GM23338 (cell line): ENCODE data around the gene FOXO3. TPM values are rescaled to one million over a fixed set of nuclear protein-coding genes. Genes with fewer than 3 reads are reported as not detected.

Source experiments
- ATAC-seq: fragments of 200-7000 bp; cut with Tn5 transposase; 3 replicates; pipeline ENCODE4 v1.9.1; 2020
- DNase-seq: peaks from one replicate; pipeline ENCODE4 v3.0.0-alpha.2; 2015; ENCODE audit warnings: low spot score
- H2AFZ ChIP-seq: fragments of 200-600 bp; sonication (generic); 2 replicates; pipeline ENCODE4 v1.8.0; 2016; ENCODE audit warnings: antibody characterized with exemption, mild to moderate bottlenecking, moderate library complexity
- H3F3A ChIP-seq: fragments of 200-600 bp; sonication (generic); replicated peaks from 2 replicates; pipeline ENCODE4 v1.8.0; 2017; ENCODE audit warnings: antibody characterized with exemption, mixed run types, low read depth
- H3K27ac ChIP-seq: fragments of 200-600 bp; sonication (generic); 2 replicates; pipeline ENCODE4 v1.6.1; 2016; ENCODE audit warnings: low read depth
- H3K27me3 ChIP-seq: fragments of 200-600 bp; sonication (generic); 2 replicates; pipeline ENCODE4 v1.8.0; 2016; ENCODE audit warnings: mild to moderate bottlenecking, mixed run types, moderate library complexity; ENCODE audit not compliant: insufficient read depth
- H3K36me3 ChIP-seq: fragments of 200-600 bp; sonication (generic); 2 replicates; pipeline ENCODE4 v1.8.0; 2016; ENCODE audit warnings: mild to moderate bottlenecking; ENCODE audit not compliant: insufficient read depth
- H3K4me1 ChIP-seq: fragments of 200-600 bp; sonication (generic); 2 replicates; pipeline ENCODE4 v1.8.0; 2016; ENCODE audit warnings: mild to moderate bottlenecking, moderate library complexity; ENCODE audit not compliant: insufficient read depth
- H3K4me2 ChIP-seq: fragments of 200-600 bp; sonication (generic); 2 replicates; pipeline ENCODE4 v1.7.1; 2017; ENCODE audit warnings: mixed run types
- H3K4me3 ChIP-seq: fragments of 200-600 bp; sonication (generic); 2 replicates; pipeline ENCODE4 v1.6.1; 2016; ENCODE audit warnings: mixed run types
- H3K79me2 ChIP-seq: fragments of 200-600 bp; sonication (generic); replicated peaks from 2 replicates; pipeline ENCODE4 v1.8.0; 2017; ENCODE audit warnings: mild to moderate bottlenecking; ENCODE audit not compliant: insufficient read depth
- H3K9me2 ChIP-seq: fragments of 200-600 bp; sonication (generic); 2 replicates; pipeline ENCODE4 v1.8.0; 2017; ENCODE audit not compliant: insufficient read depth
- H4K20me1 ChIP-seq: fragments of 200-600 bp; sonication (generic); replicated peaks from 2 replicates; pipeline ENCODE4 v1.8.0; 2017; ENCODE audit warnings: mild to moderate bottlenecking; ENCODE audit not compliant: insufficient read depth
- H3K27ac Mint-ChIP-seq: 2 replicates; pipeline ENCODE4 v1.8.0; 2020; ENCODE audit warnings: inconsistent platforms, mild to moderate bottlenecking, moderate library complexity, mixed read lengths
- H3K27me3 Mint-ChIP-seq: 3 replicates; pipeline ENCODE4 v1.8.0; 2022; ENCODE audit warnings: low read depth, mild to moderate bottlenecking, moderate library complexity, mixed read lengths, inconsistent platforms; ENCODE audit not compliant: insufficient read depth, poor library complexity
- H3K36me3 Mint-ChIP-seq: 3 replicates; pipeline ENCODE4 v1.8.0; 2021; ENCODE audit warnings: low read depth, mild to moderate bottlenecking, inconsistent platforms, moderate library complexity, mixed read lengths
- H3K4me1 Mint-ChIP-seq: 3 replicates; pipeline ENCODE4 v1.8.0; 2020; ENCODE audit warnings: mild to moderate bottlenecking, inconsistent platforms, mixed read lengths
- H3K4me3 Mint-ChIP-seq: 3 replicates; pipeline ENCODE4 v1.8.0; 2021; ENCODE audit warnings: moderate library complexity, mild to moderate bottlenecking, inconsistent platforms, mixed read lengths
- H3K9me3 Mint-ChIP-seq: 3 replicates; pipeline ENCODE4 v1.8.0; 2020; ENCODE audit warnings: moderate library complexity, mild to moderate bottlenecking, inconsistent platforms, mixed read lengths
- EZH2 ChIP-seq: fragments of 200-600 bp; sonication (generic); IDR thresholded peaks from one replicate; pipeline ENCODE4 v1.8.0; 2017; ENCODE audit warnings: antibody characterized with exemption, mild to moderate bottlenecking, low read depth; ENCODE audit not compliant: unreplicated experiment
- EZH2phosphoT487 ChIP-seq: fragments of 200-600 bp; sonication (generic); IDR thresholded peaks from one replicate; pipeline ENCODE4 v1.8.1; 2018; ENCODE audit warnings: antibody characterized with exemption; ENCODE audit not compliant: unreplicated experiment
- POLR2AphosphoS5 ChIP-seq: IDR thresholded peaks from 2 replicates; pipeline ENCODE4 v1.6.1; 2016; ENCODE audit warnings: antibody characterized with exemption, low read depth
- ZNF114 ChIP-seq: fragments of 250-450 bp; sonication (Bioruptor Pico); IDR thresholded peaks from 2 replicates; pipeline ENCODE4 v1.5.0; 2020; ENCODE audit warnings: mild to moderate bottlenecking, moderate library complexity
- ZNF331 ChIP-seq: fragments of 250-450 bp; sonication (Bioruptor Pico); IDR thresholded peaks from 2 replicates; pipeline ENCODE4 v1.5.0; 2020; ENCODE audit warnings: low read depth, mild to moderate bottlenecking, moderate library complexity
- polyA plus RNA-seq: library from polyadenylated mRNA; unstranded; fragments of >200 nt; fragmentation: Nextera tagmentation; extraction: Ambion mirVana; gene quantifications from 2 replicates; pipeline ENCODE4 v1.2.1, GENCODE V29; 2016
- total RNA-seq: library from RNA; depleted of rRNA; stranded (reverse); fragments of >200 nt; shearing (Covaris generic); gene quantifications from 2 replicates; pipeline ENCODE4 v1.2.3, GENCODE V29; 2014
- TF ChIP-seq, protein P1 (sequence below): IDR thresholded peaks from 2 replicates; pipeline ENCODE4 v1.6.1; 2016; ENCODE audit warnings: antibody characterized with exemption
- TF ChIP-seq, protein P2 (sequence below): fragments of 250-450 bp; sonication (Bioruptor Pico); IDR thresholded peaks from 2 replicates; pipeline ENCODE4 v1.5.0; 2020; ENCODE audit warnings: mild to moderate bottlenecking, moderate library complexity
- TF ChIP-seq, protein P3 (sequence below): IDR thresholded peaks from one replicate; pipeline ENCODE4 v1.6.1; 2018; ENCODE audit warnings: antibody characterized with exemption; ENCODE audit not compliant: unreplicated experiment

The FOXO3 gene
- total and polyA plus RNA-seq, 2 experiments from 2014 or later = 9.8 to 20.2 TPM

DNA sequence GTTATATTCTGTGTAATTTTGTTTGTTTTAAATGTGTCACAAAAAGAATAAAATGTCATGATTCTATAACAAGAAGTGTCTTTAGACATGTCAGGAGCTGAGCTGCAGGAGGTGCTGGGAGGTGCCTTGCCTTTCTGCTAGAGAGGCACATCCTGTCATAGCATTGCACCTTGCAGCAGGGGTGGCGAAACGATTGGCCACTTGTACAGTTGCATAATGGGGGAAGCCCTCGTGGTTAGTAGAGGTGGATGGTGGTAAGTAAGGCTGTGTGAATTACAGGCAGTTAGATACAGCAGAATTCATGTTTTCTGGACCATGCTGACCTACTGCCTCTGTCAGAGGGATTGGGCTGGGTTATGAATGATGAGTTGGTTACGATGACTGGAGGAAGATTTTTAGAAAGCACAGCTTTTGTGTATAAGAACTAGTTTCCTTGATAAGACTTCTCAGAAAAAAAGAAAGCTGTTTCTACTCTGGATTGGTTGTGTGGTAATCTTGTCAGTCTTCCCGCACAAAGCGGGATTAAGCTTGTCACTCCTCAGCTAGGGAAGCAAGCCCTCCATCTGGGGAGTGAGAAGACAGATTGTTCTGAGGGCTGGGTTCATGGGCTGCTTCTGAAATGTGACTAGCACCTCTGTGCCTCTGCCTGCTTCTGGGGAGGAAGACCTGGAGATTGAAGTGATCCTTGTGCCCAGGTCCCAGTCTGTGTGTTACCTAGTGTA, 74.9 kb downstream of the FOXO3 start (continued):
- TF ChIP-seq, protein P1, sequence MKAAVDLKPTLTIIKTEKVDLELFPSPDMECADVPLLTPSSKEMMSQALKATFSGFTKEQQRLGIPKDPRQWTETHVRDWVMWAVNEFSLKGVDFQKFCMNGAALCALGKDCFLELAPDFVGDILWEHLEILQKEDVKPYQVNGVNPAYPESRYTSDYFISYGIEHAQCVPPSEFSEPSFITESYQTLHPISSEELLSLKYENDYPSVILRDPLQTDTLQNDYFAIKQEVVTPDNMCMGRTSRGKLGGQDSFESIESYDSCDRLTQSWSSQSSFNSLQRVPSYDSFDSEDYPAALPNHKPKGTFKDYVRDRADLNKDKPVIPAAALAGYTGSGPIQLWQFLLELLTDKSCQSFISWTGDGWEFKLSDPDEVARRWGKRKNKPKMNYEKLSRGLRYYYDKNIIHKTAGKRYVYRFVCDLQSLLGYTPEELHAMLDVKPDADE = no peak
- TF ChIP-seq ZNF114 (no peak), POLR2AphosphoS5 (no peak), EZH2phosphoT487 (no peak), EZH2 (no peak)
- TF ChIP-seq, protein P2, sequence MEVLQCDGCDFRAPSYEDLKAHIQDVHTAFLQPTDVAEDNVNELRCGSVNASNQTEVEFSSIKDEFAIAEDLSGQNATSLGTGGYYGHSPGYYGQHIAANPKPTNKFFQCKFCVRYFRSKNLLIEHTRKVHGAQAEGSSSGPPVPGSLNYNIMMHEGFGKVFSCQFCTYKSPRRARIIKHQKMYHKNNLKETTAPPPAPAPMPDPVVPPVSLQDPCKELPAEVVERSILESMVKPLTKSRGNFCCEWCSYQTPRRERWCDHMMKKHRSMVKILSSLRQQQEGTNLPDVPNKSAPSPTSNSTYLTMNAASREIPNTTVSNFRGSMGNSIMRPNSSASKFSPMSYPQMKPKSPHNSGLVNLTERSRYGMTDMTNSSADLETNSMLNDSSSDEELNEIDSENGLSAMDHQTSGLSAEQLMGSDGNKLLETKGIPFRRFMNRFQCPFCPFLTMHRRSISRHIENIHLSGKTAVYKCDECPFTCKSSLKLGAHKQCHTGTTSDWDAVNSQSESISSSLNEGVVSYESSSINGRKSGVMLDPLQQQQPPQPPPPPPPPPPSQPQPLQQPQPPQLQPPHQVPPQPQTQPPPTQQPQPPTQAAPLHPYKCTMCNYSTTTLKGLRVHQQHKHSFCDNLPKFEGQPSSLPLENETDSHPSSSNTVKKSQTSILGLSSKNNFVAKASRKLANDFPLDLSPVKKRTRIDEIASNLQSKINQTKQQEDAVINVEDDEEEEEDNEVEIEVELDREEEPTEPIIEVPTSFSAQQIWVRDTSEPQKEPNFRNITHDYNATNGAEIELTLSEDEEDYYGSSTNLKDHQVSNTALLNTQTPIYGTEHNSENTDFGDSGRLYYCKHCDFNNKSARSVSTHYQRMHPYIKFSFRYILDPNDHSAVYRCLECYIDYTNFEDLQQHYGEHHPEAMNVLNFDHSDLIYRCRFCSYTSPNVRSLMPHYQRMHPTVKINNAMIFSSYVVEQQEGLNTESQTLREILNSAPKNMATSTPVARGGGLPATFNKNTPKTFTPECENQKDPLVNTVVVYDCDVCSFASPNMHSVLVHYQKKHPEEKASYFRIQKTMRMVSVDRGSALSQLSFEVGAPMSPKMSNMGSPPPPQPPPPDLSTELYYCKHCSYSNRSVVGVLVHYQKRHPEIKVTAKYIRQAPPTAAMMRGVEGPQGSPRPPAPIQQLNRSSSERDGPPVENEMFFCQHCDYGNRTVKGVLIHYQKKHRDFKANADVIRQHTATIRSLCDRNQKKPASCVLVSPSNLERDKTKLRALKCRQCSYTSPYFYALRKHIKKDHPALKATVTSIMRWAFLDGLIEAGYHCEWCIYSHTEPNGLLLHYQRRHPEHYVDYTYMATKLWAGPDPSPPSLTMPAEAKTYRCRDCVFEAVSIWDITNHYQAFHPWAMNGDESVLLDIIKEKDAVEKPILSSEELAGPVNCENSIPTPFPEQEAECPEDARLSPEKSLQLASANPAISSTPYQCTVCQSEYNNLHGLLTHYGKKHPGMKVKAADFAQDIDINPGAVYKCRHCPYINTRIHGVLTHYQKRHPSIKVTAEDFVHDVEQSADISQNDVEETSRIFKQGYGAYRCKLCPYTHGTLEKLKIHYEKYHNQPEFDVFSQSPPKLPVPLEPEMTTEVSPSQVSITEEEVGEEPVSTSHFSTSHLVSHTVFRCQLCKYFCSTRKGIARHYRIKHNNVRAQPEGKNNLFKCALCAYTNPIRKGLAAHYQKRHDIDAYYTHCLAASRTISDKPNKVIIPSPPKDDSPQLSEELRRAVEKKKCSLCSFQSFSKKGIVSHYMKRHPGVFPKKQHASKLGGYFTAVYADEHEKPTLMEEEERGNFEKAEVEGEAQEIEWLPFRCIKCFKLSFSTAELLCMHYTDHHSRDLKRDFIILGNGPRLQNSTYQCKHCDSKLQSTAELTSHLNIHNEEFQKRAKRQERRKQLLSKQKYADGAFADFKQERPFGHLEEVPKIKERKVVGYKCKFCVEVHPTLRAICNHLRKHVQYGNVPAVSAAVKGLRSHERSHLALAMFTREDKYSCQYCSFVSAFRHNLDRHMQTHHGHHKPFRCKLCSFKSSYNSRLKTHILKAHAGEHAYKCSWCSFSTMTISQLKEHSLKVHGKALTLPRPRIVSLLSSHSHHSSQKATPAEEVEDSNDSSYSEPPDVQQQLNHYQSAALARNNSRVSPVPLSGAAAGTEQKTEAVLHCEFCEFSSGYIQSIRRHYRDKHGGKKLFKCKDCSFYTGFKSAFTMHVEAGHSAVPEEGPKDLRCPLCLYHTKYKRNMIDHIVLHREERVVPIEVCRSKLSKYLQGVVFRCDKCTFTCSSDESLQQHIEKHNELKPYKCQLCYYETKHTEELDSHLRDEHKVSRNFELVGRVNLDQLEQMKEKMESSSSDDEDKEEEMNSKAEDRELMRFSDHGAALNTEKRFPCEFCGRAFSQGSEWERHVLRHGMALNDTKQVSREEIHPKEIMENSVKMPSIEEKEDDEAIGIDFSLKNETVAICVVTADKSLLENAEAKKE = no peak

- DNase-seq = no peak
- H3K36me3 Mint-ChIP-seq = no peaks in the 10 kb centered on the region
- H3K4me3 ChIP-seq = no peak overlapping the region
- H3K9me2 ChIP-seq = no peaks in the 10 kb centered on the region
- no peaks in the 10 kb centered on the region for H3K9me3 Mint-ChIP-seq
- peaks cover 69% of the 10 kb centered on the region for H3K4me1 Mint-ChIP-seq
- H3K27ac Mint-ChIP-seq = no peak overlapping the region
- peaks cover 64% of the 10 kb centered on the region for H3K79me2 ChIP-seq
- no peak overlapping the region for H2AFZ ChIP-seq
- H3K36me3 ChIP-seq = no peaks in the 10 kb centered on the region
- no peaks in the 10 kb centered on the region for H3K27me3 ChIP-seq
- no peak overlapping the region for H3K4me2 ChIP-seq
- peaks cover 54% of the 10 kb centered on the region for H3K4me1 ChIP-seq
- TF ChIP-seq ZNF331 (CRISPR knock-in tag) = no peak
- TF ChIP-seq, protein P3, sequence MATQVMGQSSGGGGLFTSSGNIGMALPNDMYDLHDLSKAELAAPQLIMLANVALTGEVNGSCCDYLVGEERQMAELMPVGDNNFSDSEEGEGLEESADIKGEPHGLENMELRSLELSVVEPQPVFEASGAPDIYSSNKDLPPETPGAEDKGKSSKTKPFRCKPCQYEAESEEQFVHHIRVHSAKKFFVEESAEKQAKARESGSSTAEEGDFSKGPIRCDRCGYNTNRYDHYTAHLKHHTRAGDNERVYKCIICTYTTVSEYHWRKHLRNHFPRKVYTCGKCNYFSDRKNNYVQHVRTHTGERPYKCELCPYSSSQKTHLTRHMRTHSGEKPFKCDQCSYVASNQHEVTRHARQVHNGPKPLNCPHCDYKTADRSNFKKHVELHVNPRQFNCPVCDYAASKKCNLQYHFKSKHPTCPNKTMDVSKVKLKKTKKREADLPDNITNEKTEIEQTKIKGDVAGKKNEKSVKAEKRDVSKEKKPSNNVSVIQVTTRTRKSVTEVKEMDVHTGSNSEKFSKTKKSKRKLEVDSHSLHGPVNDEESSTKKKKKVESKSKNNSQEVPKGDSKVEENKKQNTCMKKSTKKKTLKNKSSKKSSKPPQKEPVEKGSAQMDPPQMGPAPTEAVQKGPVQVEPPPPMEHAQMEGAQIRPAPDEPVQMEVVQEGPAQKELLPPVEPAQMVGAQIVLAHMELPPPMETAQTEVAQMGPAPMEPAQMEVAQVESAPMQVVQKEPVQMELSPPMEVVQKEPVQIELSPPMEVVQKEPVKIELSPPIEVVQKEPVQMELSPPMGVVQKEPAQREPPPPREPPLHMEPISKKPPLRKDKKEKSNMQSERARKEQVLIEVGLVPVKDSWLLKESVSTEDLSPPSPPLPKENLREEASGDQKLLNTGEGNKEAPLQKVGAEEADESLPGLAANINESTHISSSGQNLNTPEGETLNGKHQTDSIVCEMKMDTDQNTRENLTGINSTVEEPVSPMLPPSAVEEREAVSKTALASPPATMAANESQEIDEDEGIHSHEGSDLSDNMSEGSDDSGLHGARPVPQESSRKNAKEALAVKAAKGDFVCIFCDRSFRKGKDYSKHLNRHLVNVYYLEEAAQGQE = no peak
- no peaks in the 10 kb centered on the region for H3F3A ChIP-seq
- H3K27ac ChIP-seq = no peak overlapping the region
- no peak for ATAC-seq
- no peak overlapping the region for H3K4me3 Mint-ChIP-seq
- 0 out of 2 replicates have a peak, but pooled peaks cover 4% of the 10 kb centered on the region for H4K20me1 ChIP-seq
- peaks cover 5% of the 10 kb centered on the region for H3K27me3 Mint-ChIP-seq
These were observed 77.2 kb downstream of the FOXO3 start for GRCh38 chr6:108637963-108638362.
